Posterior cingulate gyrus (tissue), 11 donors: ENCODE data around the gene ARHGAP31.
"Not testable (repeated sequence)": the region's sequence is repeated elsewhere in the genome, so short reads cannot be mapped to it uniquely, and the experiment has no call there.

ENCODE experiments used
- DNase-seq, 10 donors: peaks; one replicate each; pipeline versions ENCODE4 v3.0.0 to v3.0.0-alpha.2; 2020 to 2021; ENCODE audit warnings: mixed read lengths in 3 of 10
- intact Hi-C: fragments of 100-400 bp; cut with DNase I; formaldehyde crosslinking; loops from one replicate; pipeline ENCODE4 v1.15.1; 2023

The ARHGAP31 gene

GRCh38 chr3:119316313-119316670, 22.1 kb downstream of the ARHGAP31 start:
- no peak for DNase-seq
- intact Hi-C loops = no loop called here

- DNase-seq = no peak
- intact Hi-C loops = no loop called here
Observed at GRCh38 chr3:119318876-119319275, 24.7 kb downstream of the ARHGAP31 start.

GRCh38 chr3:119319311-119319710, 25.1 kb downstream of the ARHGAP31 start:
- no peak for DNase-seq
- intact Hi-C loops = no loop called here

DNA sequence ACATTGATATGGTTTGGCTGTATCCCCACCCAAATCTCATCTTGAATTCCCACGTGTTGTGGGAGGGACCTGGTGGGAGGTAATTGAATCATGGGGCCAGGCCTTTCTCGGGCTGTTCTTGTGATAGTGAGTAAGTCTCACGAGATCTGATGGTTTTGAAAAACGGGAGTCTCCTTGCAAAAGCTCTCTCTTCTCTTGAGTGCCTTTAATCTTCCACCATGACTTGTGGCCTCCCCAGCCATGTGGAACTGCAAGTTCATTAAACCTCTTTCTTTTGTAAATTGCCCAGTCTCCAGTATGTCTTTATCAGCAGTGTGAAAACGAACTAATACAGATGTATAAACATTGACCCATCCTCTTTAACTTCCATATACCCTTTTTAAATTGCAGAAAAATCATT, 26.6 kb downstream of the ARHGAP31 start:
- intact Hi-C loops, DNase-seq: not testable (repeated sequence)

- intact Hi-C loops = no loop called here
- DNase-seq = peak in 1 of 10 donors; percentile 85
Observed at GRCh38 chr3:119322021-119322834, 28.0 kb downstream of the ARHGAP31 start.

DNA sequence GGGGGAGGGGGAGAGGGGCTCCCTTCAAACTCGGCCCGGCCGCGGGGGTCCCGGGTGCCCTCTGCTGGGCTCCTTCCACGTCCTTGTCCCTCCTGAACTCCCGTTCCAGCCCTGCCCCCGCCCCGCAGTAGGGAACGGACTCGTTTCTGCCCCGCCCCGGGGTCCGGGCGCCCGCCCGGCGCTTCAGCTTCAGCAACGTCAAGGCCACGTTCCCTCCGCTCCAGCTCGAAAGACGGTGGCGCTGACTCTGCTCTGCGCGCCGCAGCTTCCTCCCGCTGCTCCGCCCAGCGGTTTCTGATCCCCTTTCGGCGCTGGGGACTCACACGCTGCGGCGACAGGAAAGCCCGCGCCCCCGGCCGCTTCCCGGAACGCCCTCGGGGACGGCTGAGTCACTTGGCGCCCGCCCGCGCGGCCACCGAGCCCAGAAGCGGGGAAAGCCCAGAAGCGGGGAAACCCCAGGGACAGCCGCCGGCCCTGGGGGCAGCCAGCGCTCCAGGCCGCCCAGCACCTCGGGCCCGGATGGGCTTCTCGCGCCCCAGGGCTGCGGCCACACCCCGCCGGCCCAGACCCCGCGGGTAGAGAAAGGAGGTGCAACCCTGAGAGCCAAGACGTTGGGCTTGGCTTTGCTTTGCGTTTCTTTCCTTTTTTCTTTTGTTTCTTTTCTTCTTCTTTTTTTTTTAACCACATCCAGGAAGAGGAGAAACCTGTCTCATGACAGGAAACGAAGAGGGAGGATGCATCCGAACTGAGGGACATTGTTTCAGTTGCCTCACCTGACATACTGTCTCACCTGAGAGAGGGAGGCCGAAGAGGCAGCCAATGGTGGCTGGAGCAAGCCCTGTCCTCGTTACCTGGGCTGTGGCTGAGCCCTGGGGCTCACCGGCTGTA, 28.9 kb downstream of the ARHGAP31 start:
- intact Hi-C loops = no loop called here
- peak; percentile 43 to 95 (median 67) for DNase-seq

- DNase-seq = no peak
- intact Hi-C loops = no loop called here
Observed at GRCh38 chr3:119323723-119324085, 29.5 kb downstream of the ARHGAP31 start.

- intact Hi-C loops = no loop called here
- no peak for DNase-seq
Observed at GRCh38 chr3:119324899-119325298, 30.7 kb downstream of the ARHGAP31 start.

DNA sequence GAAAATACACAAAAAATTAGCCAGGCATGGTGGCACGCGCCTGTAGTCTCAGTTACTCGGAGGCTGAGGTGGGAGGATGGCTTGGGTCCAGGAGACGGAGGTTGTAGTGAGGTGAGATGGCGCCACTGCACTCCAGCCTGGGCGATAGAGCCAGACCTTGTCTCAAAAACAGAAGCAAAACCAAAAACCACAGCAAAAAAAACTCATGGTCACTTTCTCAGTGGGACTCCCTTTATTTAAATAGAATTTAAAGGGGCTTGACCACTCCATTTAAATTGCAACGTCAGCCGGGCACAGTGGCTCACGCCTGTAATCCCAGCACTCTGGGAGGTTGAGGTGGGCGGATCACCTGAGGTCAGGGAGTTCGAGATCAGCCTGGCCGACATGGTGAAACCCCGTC, 32.8 kb downstream of the ARHGAP31 start:
- DNase-seq = no peak
- intact Hi-C loops = no loop called here

GRCh38 chr3:119329551-119329950, 35.4 kb downstream of the ARHGAP31 start:
- intact Hi-C loops = no loop called here
- peak; percentile 17 to 93 (median 62) for DNase-seq

GRCh38 chr3:119330181-119330580, 36.0 kb downstream of the ARHGAP31 start:
- no peak for DNase-seq
- intact Hi-C loops = no loop called here

DNA sequence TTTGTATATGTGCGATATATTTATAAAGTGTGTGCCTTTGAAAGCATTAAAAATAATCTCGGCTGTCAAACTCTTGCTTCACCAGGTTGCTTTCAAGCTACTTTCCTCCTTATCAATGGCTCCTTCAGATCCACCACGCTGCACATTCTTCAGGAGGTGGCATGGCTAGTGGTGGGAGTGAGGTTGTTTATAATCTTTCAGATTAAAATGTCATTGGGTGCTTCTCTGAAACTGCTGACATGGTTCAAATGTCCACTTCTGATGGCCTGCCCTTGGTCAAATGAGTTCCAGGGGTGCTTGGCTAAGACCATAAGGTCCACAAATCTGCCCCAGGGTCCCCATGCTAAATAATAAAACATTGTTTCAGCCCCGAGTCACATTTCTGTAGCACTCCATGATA, 36.7 kb downstream of the ARHGAP31 start:
- intact Hi-C loops = no loop called here
- DNase-seq = no peak

DNA sequence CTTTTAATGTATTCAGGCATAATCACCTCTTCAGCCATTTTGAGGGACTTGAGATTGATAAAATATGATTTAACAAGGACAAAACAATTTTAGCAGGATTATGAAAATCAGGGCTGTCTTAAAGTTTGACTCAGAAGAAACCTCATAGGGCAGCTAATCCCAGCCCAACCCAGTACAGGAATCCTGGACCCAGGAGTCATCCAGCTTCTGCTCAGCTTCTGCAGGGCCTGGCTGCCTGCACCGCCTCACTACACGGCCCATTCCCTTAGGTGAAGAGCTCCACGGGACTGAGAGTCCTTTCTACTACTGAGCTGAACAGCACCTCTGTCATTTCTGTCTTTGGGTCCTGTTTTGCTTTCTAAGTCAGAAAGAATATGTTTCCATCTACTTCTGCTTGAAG, 37.5 kb downstream of the ARHGAP31 start:
- no peak for DNase-seq
- intact Hi-C loops = no loop called here

DNA sequence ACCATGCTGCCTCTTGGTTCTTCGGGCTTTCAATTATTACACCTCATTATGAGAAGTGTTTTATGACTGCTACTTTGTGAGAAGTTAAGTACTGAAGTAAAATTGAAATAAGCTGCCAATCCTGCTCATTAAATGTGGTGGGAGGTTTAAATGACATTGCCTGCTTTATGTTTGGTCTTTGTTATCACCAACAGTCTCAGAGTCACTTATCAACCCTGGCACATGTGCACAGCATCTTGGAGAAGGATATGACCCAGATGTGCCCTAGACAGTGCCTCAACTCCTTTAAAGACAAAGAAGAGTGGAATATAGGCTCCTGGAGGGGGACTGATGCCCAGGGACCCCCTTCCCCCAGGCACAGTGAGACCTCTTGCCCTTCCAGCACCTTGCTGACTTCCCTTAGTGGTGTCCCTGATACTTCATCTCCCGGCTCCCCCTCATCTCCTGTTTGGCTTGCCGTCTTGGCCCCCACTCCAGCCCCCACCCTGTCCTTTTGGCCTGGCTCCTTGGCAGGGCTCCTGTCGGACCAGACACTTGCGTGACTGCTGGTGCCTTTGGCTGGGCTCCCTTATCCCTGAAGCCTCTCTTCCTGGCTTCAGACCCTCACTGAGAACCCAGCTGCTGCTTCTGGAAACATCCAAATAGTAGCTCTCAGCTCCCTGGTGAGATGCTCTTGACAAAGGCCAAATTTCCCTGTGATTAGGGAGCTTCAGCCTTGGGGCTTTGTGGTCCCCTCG, 39.8 kb downstream of the ARHGAP31 start:
- no peak for DNase-seq
- intact Hi-C loops = no loop called here

GRCh38 chr3:119336823-119337222, 42.6 kb downstream of the ARHGAP31 start:
- intact Hi-C loops = no loop called here

DNA sequence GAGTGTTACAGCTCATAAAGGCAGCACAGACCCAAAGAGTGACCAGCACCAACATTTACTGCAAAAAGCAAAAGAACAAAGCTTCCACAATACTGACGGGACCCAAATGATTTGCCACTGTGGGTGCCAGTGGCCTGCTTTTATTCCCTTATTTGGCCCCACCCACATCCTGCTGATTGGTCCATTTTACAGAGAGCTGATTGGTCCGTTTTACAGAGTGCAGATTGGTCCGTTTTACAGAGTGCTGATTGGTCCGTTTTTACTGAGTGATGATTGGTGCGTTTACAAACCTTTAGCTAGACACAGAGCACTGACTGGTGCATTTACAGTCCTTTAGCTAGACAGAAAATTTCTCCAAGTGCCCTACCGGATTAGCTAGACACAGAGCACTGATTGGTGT, 43.2 kb downstream of the ARHGAP31 start:
- intact Hi-C loops, DNase-seq: not testable (repeated sequence)

More at GRCh38 chr3:119336823-119337222, 42.6 kb downstream of the ARHGAP31 start:
- no peak for DNase-seq

GRCh38 chr3:119338754-119339153, 44.6 kb downstream of the ARHGAP31 start:
- DNase-seq = no peak
- intact Hi-C loops = no loop called here

- no peak for DNase-seq
- intact Hi-C loops = no loop called here
Observed at GRCh38 chr3:119340014-119340413, 45.8 kb downstream of the ARHGAP31 start.

DNA sequence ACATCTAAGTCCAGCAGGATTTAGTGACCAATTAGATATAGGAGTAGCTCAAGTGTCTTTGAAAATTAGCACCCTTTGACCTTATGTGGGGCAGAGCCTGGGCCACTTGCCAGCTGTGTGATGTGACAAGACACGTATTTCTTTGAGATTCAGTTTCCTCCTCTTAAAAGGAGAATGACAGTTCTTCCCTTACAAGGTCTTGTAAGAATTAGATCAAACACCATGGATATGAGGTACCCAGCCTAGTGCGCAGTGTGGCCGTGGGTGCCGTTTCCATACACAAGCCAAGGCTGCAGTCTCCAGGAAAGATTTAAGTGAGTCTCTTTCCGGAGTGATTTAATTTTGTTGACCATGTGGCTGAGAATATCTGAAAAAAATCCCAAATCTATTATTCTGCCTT, 46.3 kb downstream of the ARHGAP31 start:
- peak in 1 of 10 donors; percentile 61 for DNase-seq
- intact Hi-C loops = no loop called here

GRCh38 chr3:119342176-119342575, 48.0 kb downstream of the ARHGAP31 start:
- DNase-seq = no peak
- intact Hi-C loops = no loop called here

- DNase-seq = no peak
- intact Hi-C loops = no loop called here
Observed at GRCh38 chr3:119343719-119344118, 49.5 kb downstream of the ARHGAP31 start.
